DND-41 (cell line): ENCODE measurements around the gene TF.
"Not testable (repeated sequence)": the region's sequence is repeated elsewhere in the genome, so short reads cannot be mapped to it uniquely, and the experiment has no call there.

Experiments
- ATAC-seq: fragments of 200-7000 bp; cut with Tn5 transposase; 3 replicates; pipeline ENCODE4 v1.9.1; 2021; ENCODE audit warnings: low read depth; ENCODE audit not compliant: insufficient read depth
- DNase-seq: peaks from one replicate; pipeline ENCODE4 v3.0.0-alpha.2; 2020
- H2AFZ ChIP-seq: 2 replicates; pipeline ENCODE4 v1.6.0; 2012; ENCODE audit warnings: low read depth, low read length
- H3K27ac ChIP-seq: 2 replicates; pipeline ENCODE4 v1.5.1; 2012; ENCODE audit warnings: low read length, inconsistent platforms
- H3K27me3 ChIP-seq: fragments of 200-600 bp; sonication (generic); 2 replicates; pipeline ENCODE4 v1.6.0; 2012; ENCODE audit warnings: low read length, mild to moderate bottlenecking, inconsistent platforms; ENCODE audit not compliant: insufficient read depth, poor library complexity
- H3K36me3 ChIP-seq: 2 replicates; pipeline ENCODE4 v1.5.1; 2012; ENCODE audit warnings: low read length, inconsistent platforms; ENCODE audit not compliant: insufficient read depth
- H3K4me1 ChIP-seq: 2 replicates; pipeline ENCODE4 v1.5.1; 2012; ENCODE audit warnings: mild to moderate bottlenecking, low read length; ENCODE audit not compliant: insufficient read depth
- H3K4me2 ChIP-seq: 2 replicates; pipeline ENCODE4 v1.6.0; 2012; ENCODE audit warnings: mild to moderate bottlenecking, moderate library complexity, low read length, inconsistent platforms; ENCODE audit not compliant: insufficient read depth
- H3K4me3 ChIP-seq, 2 experiments: fragments of 200-600 bp in 1 of 2; shearing (Covaris generic) in 1 of 2; 2 replicates each; pipeline ENCODE4 v1.5.1; 2012 to 2016; ENCODE audit warnings: inconsistent platforms in 2 of 2, low read length in 2 of 2, mild to moderate bottlenecking in 2 of 2, low read depth in 1 of 2, moderate library complexity in 1 of 2
- H3K79me2 ChIP-seq: 2 replicates; pipeline ENCODE4 v1.6.0; 2012; ENCODE audit warnings: low read length, inconsistent platforms; ENCODE audit not compliant: insufficient read depth
- H3K9ac ChIP-seq: 2 replicates; pipeline ENCODE4 v1.6.0; 2012; ENCODE audit warnings: low read depth, mild to moderate bottlenecking, inconsistent platforms, low read length, moderate library complexity
- H3K9me3 ChIP-seq: 2 replicates; pipeline ENCODE4 v1.5.1; 2012; ENCODE audit warnings: low read length, moderate library complexity, mild to moderate bottlenecking, inconsistent platforms; ENCODE audit not compliant: insufficient read depth, severe bottlenecking
- H4K20me1 ChIP-seq: 2 replicates; pipeline ENCODE4 v1.6.0; 2012; ENCODE audit warnings: low read length; ENCODE audit not compliant: insufficient read depth
- EZH2 ChIP-seq: IDR thresholded peaks from 3 replicates; pipeline ENCODE4 v1.6.1; 2012; ENCODE audit warnings: borderline replicate concordance, low read depth, mild to moderate bottlenecking, moderate library complexity, low read length, inconsistent platforms; ENCODE audit not compliant: severe bottlenecking
- TF ChIP-seq, protein P1 (sequence below): IDR thresholded peaks from 2 replicates; pipeline ENCODE4 v1.5.1; 2012; ENCODE audit warnings: borderline replicate concordance, low read length, moderate library complexity, mild to moderate bottlenecking; ENCODE audit not compliant: poor library complexity, severe bottlenecking; ENCODE audit errors: extremely low read depth

Gene TF

DNA sequence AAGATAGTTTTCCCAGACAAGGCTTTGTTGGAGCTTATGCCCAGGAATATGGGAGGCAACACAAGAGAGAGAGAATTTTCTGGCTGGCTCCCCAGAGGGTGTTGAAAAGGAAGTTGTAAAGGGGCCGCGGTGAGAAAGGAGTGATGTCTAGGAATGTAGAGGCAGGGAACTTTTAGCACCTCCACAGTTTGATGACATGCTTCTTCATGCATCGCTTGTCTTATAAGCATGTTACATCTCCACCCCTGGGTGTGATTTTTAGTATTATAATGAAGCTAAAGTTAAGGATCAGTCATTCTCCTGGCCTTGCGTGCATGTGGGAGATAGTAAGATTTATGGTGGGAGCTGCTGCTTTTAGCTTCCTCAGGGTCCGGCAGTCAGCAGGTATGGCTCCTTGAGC lies 32.8 kb upstream of the TF start:
- H3K4me2 ChIP-seq: no peak overlapping the region

DNA sequence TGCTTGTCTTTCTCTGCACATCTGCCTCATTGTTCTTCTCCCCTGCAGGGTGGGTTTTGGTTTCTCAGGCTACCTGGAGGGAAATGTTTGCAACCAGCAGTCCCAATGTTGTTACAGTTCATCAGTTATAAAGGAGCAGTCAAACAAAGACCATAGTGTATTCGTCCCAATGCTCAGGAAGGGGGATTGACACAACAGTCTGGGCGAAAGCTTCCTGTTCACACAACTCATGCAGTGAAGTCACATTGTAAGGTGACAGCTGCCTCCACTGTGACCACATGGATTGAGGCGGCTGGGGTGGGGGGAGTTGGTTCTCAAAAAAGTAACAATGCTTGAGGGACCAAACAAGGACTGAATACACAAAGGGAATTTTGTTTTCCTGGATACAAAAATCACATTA lies 28.8 kb upstream of the TF start:
- Histone ChIP-seq H3K27ac (no peak overlapping the region), H3K9ac (no peak overlapping the region), H4K20me1 (no peaks in the 10 kb centered on the region), H2AFZ (no peak overlapping the region), H3K4me2 (no peak overlapping the region), H3K4me1 (no peaks in the 10 kb centered on the region), H3K27me3 (peaks cover 16% of the 10 kb centered on the region), H3K79me2 (no peaks in the 10 kb centered on the region), H3K9me3 (no peaks in the 10 kb centered on the region), H3K36me3 (no peaks in the 10 kb centered on the region), H3K4me3 (no peak overlapping the region)
- ATAC-seq (no peak), DNase-seq (no peak)
- TF ChIP-seq EZH2: no peak
- TF ChIP-seq, protein P1, sequence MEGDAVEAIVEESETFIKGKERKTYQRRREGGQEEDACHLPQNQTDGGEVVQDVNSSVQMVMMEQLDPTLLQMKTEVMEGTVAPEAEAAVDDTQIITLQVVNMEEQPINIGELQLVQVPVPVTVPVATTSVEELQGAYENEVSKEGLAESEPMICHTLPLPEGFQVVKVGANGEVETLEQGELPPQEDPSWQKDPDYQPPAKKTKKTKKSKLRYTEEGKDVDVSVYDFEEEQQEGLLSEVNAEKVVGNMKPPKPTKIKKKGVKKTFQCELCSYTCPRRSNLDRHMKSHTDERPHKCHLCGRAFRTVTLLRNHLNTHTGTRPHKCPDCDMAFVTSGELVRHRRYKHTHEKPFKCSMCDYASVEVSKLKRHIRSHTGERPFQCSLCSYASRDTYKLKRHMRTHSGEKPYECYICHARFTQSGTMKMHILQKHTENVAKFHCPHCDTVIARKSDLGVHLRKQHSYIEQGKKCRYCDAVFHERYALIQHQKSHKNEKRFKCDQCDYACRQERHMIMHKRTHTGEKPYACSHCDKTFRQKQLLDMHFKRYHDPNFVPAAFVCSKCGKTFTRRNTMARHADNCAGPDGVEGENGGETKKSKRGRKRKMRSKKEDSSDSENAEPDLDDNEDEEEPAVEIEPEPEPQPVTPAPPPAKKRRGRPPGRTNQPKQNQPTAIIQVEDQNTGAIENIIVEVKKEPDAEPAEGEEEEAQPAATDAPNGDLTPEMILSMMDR: no peak

More for the DNA sequence above, 32.8 kb upstream of the TF start:
- Histone ChIP-seq H3K36me3 (no peaks in the 10 kb centered on the region), H3K79me2 (no peaks in the 10 kb centered on the region), H2AFZ (no peak overlapping the region), H3K9ac (no peak overlapping the region), H3K27ac (no peak overlapping the region), H3K9me3 (no peaks in the 10 kb centered on the region), H3K4me3 (no peak overlapping the region), H4K20me1 (no peaks in the 10 kb centered on the region), H3K4me1 (no peaks in the 10 kb centered on the region), H3K27me3 (peaks cover 21% of the 10 kb centered on the region)
- no peak for ATAC-seq
- no peak for DNase-seq
- no peak for TF ChIP-seq EZH2
- TF ChIP-seq, protein P1: no peak

DNA sequence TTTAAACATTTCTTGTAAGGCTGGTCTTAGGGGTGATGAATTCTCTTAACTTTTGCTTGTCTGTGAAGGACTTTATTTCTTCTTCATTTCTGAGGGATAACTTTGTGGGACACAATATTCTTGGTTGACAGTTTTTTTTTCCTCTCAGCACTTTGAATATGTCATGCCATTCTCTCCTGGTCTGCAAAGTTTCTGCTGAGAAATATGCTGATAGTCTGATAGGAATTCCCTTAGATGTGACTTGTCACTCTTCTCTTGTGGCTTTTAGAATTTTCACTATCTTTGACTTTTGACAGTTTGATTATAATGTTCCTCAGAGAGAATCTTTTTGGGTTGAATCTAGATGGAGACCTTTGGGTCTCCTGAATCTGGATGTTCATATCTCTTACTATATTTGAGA lies 23.3 kb upstream of the TF start:
- no peak for TF ChIP-seq EZH2
- TF ChIP-seq, protein P1: no peak
- Histone ChIP-seq H3K4me1 (no peaks in the 10 kb centered on the region), H3K9ac (no peak overlapping the region), H3K9me3 (no peaks in the 10 kb centered on the region), H3K27ac (no peak overlapping the region), H3K4me3 (no peak overlapping the region), H2AFZ (no peak overlapping the region), H4K20me1 (no peaks in the 10 kb centered on the region), H3K79me2 (no peaks in the 10 kb centered on the region), H3K4me2 (no peak overlapping the region), H3K36me3 (no peaks in the 10 kb centered on the region), H3K27me3 (no peaks in the 10 kb centered on the region)
- ATAC-seq (no peak), DNase-seq (no peak)

DNA sequence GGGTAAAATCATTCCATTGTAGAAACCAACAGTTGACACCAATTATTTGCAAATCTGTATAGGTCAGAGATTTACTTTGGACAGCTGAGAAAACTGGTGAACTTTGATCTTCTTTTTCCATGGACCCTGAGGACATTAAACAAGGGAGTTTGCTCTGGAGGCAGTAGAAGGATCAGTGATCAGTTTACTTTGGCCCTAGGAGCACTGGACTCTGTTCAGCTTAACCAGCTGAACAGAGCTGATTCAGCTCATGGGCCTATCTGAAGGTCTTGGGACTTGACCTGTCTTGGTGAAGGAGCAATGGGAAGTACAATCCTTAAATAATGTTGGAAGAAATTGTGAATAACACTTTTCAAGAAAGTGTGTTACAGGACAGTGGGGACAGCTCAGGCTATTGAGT lies 15.2 kb upstream of the TF start:
- H3K27me3 ChIP-seq: no peaks in the 10 kb centered on the region
- no peak for TF ChIP-seq EZH2
- TF ChIP-seq, protein P1: no peak
- no peak overlapping the region for H3K9ac ChIP-seq
- H3K4me2 ChIP-seq: no peak overlapping the region
- no peaks in the 10 kb centered on the region for H3K4me1 ChIP-seq
- peaks cover 3% of the 10 kb centered on the region for H3K9me3 ChIP-seq
- no peak overlapping the region for H3K4me3 ChIP-seq
- H3K36me3 ChIP-seq: no peaks in the 10 kb centered on the region
- no peaks in the 10 kb centered on the region for H3K79me2 ChIP-seq
- no peak for ATAC-seq
- DNase-seq: no peak
- no peak overlapping the region for H2AFZ ChIP-seq
- no peaks in the 10 kb centered on the region for H4K20me1 ChIP-seq
- H3K27ac ChIP-seq: no peak overlapping the region

DNA sequence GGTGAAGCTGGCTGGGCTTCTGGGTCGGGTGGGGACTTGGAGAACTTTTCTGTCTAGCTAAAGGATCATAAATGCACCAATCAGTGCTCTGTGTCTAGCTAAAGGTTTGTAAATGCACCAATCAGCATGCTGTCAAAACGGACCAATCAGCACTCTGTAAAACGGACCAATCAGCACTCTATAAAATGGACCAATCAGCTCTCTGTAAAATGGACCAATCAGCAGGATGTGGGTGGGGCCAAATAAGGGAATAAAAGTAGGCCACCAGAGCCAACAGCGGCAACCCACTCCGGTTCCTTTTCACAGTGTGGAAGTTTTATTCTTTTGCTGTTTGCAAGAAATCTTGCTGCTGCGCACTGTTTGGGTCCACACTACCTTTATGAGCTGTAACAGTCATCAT lies 14.0 kb upstream of the TF start:
- not testable (repeated sequence) for H3K9me3 ChIP-seq, H3K4me3 ChIP-seq, H3K36me3 ChIP-seq, H3K4me1 ChIP-seq, ATAC-seq, H2AFZ ChIP-seq, H3K27me3 ChIP-seq, H3K4me2 ChIP-seq, DNase-seq, H3K9ac ChIP-seq, H3K27ac ChIP-seq, H3K79me2 ChIP-seq, H4K20me1 ChIP-seq
